GM21717 (cell line): ENCODE data around the gene NCOA3.
"Not testable (repeated sequence)": the region's sequence is repeated elsewhere in the genome, so short reads cannot be mapped to it uniquely, and the experiment has no call there.

Source experiments
- ATAC-seq: cut with Tn5 transposase; IDR thresholded peaks from one replicate; pipeline ENCODE4 v1.9.1; 2021; ENCODE audit warnings: mild to moderate bottlenecking, moderate library complexity; ENCODE audit not compliant: unreplicated experiment

NCOA3 gene

GRCh38 chr20:47501482-47502270, at the start of gene NCOA3:
TSS of gene NCOA3 (plus strand) at chr20:47501887. CDS start at chr20:47622248, 120,361 bp downstream.
- ATAC-seq: peak; percentile 58

GRCh38 chr20:47452736-47453161, 48.9 kb upstream of the NCOA3 start:
- ATAC-seq: no peak

GRCh38 chr20:47453167-47453782, 48.4 kb upstream of the NCOA3 start:
- no peak for ATAC-seq

- ATAC-seq: no peak
Observed at GRCh38 chr20:47454298-47455132, 47.2 kb upstream of the NCOA3 start.

GRCh38 chr20:47455133-47456040, 46.3 kb upstream of the NCOA3 start:
- ATAC-seq: no peak

GRCh38 chr20:47456041-47456537, 45.6 kb upstream of the NCOA3 start:
- ATAC-seq: no peak

GRCh38 chr20:47456952-47457724, 44.5 kb upstream of the NCOA3 start:
- no peak for ATAC-seq

- not testable (repeated sequence) for ATAC-seq
Observed at GRCh38 chr20:47458280-47459050, 43.2 kb upstream of the NCOA3 start.

- ATAC-seq: no peak
Observed at GRCh38 chr20:47459344-47460073, 42.2 kb upstream of the NCOA3 start.

- ATAC-seq: not testable (repeated sequence)
Observed at GRCh38 chr20:47460761-47461112, 41.0 kb upstream of the NCOA3 start.

GRCh38 chr20:47461120-47461685, 40.5 kb upstream of the NCOA3 start:
- no peak for ATAC-seq

GRCh38 chr20:47461906-47462305, 39.8 kb upstream of the NCOA3 start:
- not testable (repeated sequence) for ATAC-seq

- ATAC-seq: no peak
Observed at GRCh38 chr20:47464380-47465101, 37.1 kb upstream of the NCOA3 start.

GRCh38 chr20:47465335-47466090, 36.2 kb upstream of the NCOA3 start:
- no peak for ATAC-seq

- ATAC-seq: no peak
Observed at GRCh38 chr20:47466213-47466612, 35.5 kb upstream of the NCOA3 start.

GRCh38 chr20:47466704-47467459, 34.8 kb upstream of the NCOA3 start:
- ATAC-seq: no peak
